Measurements from ENCODE around the gene UMAD1. TPM values are rescaled to one million over a fixed set of nuclear protein-coding genes. Genes with fewer than 3 reads are reported as not detected.
A peak's percentile ranks its signal among the peaks of the same experiment; 100 is the strongest.

UMAD1 gene
- total and polyA plus RNA-seq, 2 of the 4 experiments (the other 2 are of a cell fraction) = 5.2 to 8.4 TPM

DNA sequence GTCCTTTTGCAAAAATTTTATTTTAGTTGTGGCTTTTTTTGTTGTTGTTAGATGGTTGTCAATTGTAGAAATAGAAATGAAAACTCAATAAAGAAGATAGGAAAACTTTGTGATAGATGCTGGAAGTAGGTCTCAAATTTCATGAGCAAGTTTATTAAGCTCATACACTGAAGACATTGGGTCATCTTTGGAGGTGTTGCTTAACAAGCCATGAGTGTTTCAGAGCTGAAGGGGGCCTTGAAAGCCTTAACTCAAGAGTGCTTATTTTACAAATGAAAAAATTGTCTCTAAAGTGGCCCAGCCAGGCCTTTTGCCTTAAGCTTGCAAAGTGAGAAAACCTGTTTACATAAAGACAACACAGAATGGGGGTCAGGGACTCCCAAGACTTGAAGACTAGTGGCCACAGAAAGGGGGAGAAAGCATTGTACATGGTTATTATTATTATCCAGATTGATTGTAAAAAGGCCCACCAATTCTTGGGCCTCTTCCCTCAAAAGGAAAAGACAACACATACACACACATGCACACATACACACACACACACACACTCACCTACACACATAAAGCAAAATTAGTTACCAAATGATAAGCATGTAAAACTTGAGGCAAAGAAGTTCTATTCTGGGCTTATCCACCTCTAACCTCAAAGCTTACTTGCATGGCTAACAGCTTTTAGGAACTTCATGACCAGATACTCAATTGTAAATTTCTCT is 278.3 kb downstream of the UMAD1 start:
- POLR2A ChIA-PET (ENCODE audit: unreplicated experiment) = interaction anchor here (0.6 kb wide), 1 partner anchor 333 kb away, joined by 3 read pairs; no protein-coding TSS in a partner anchor
- no peak overlapping the region for H2BK15ac ChIP-seq (ENCODE audit: low read depth, low read length)
- H2BK120ac ChIP-seq (ENCODE audit: low read depth, low read length) = no peak overlapping the region
- H3K23ac ChIP-seq (ENCODE audit: low read depth, low read length) = no peak overlapping the region
- no peak overlapping the region for H4K8ac ChIP-seq (ENCODE audit: low read depth in 2 of 2, low read length in 2 of 2)
- H4K91ac ChIP-seq (ENCODE audit: insufficient read depth, low read depth, low read length) = no peak overlapping the region
- H3K27ac ChIP-seq (ENCODE audit: insufficient read depth, low read length) = no peak overlapping the region
- H2AFZ ChIP-seq (replicated peaks; ENCODE audit: low read length, poor library complexity) = no peak overlapping the region
- no peak overlapping the region for H3K4me2 ChIP-seq (ENCODE audit: low read depth, low read length)
- H2BK5ac ChIP-seq (ENCODE audit: low read depth, low read length, poor library complexity, severe bottlenecking) = no peak overlapping the region
- DNase-seq (peak; percentile 20), ATAC-seq (ENCODE audit: low read depth) (peak; percentile 37)
- H3K9ac ChIP-seq (ENCODE audit: low read depth, low read length) = no peak overlapping the region
- no peaks in the 10 kb centered on the region for H3K9me1 ChIP-seq (ENCODE audit: insufficient read depth, low read length)
- no peak overlapping the region for H2AK9ac ChIP-seq (replicated peaks; ENCODE audit: low read depth, low read length, poor library complexity)
- dilution Hi-C loops (cut with HindIII; ENCODE audit: low sequenced_read_pairs, unreplicated experiment) = no loop called here
- BruUV-seq (replicated peaks) = no TSS peak
- intact Hi-C loops (cut with micrococcal nuclease) = no loop called here
- H3K4me3 ChIP-seq (ENCODE audit: insufficient read depth, low read depth, low read length) = no peak overlapping the region
- no peaks in the 10 kb centered on the region for H3K36me3 ChIP-seq (ENCODE audit: control insufficient read depth, insufficient read depth, low read length)
- no peak overlapping the region for H3K14ac ChIP-seq (replicated peaks; ENCODE audit: low read depth, low read length)
- no peaks in the 10 kb centered on the region for H3K9me3 ChIP-seq (ENCODE audit: control insufficient read depth, insufficient read depth, low read length)
- H3K4ac ChIP-seq (ENCODE audit: low read depth, low read length) = no peak overlapping the region
- in situ Hi-C loops (cut with MboI; ENCODE audit: low sequenced_read_pairs) = no loop called here
- H4K20me1 ChIP-seq (ENCODE audit: insufficient read depth, low read length) = no peaks in the 10 kb centered on the region
- H3K4me1 ChIP-seq (ENCODE audit: control insufficient read depth, insufficient read depth, low read length) = no peaks in the 10 kb centered on the region; the same call in 1 of the 2 replicates
- H2AK5ac ChIP-seq (ENCODE audit: low read depth, low read length) = no peak overlapping the region
- CTCF ChIA-PET = interaction anchor here (0.6 kb wide), 1 partner anchor 104 kb away, joined by 3 read pairs; no protein-coding TSS in a partner anchor
- no peak overlapping the region for H4K5ac ChIP-seq (ENCODE audit: low read depth, low read length)
- TF ChIP-seq, protein P1, sequence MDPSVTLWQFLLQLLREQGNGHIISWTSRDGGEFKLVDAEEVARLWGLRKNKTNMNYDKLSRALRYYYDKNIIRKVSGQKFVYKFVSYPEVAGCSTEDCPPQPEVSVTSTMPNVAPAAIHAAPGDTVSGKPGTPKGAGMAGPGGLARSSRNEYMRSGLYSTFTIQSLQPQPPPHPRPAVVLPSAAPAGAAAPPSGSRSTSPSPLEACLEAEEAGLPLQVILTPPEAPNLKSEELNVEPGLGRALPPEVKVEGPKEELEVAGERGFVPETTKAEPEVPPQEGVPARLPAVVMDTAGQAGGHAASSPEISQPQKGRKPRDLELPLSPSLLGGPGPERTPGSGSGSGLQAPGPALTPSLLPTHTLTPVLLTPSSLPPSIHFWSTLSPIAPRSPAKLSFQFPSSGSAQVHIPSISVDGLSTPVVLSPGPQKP (IDR thresholded peaks at IDR 0.05; ENCODE audit: borderline replicate concordance, low read depth, low read length) = no peak
- TF ChIP-seq NFE2L2 (IDR thresholded peaks at IDR 0.05; ENCODE audit: low read depth, low read length) = no peak
- TF ChIP-seq SMC3 (IDR thresholded peaks at IDR 0.05; ENCODE audit: low read depth, low read length) = no peak
- TF ChIP-seq BHLHE40 (IDR thresholded peaks at IDR 0.05; ENCODE audit: low read depth, low read length) = no peak
- no peak for TF ChIP-seq CEBPB (IDR thresholded peaks at IDR 0.05; ENCODE audit: low read depth, low read length)
- no peak for TF ChIP-seq MAFK (IDR thresholded peaks at IDR 0.05; ENCODE audit: low read depth, low read length)
- TF ChIP-seq FOS (IDR thresholded peaks at IDR 0.05; ENCODE audit: low read depth, low read length) = no peak
- TF ChIP-seq RCOR1 (IDR thresholded peaks at IDR 0.05; ENCODE audit: insufficient replicate concordance, low read length) = no peak
- no peak for TF ChIP-seq CHD1 (IDR thresholded peaks at IDR 0.05; ENCODE audit: low read depth, low read length)
- TF ChIP-seq MXI1 (IDR thresholded peaks at IDR 0.05; ENCODE audit: borderline replicate concordance, low read depth, low read length) = no peak
- no peak for TF ChIP-seq MAZ (IDR thresholded peaks at IDR 0.05; ENCODE audit: borderline replicate concordance, low read depth, low read length)
- H3K79me1 ChIP-seq (ENCODE audit: low read depth in 1 of 2, low read length in 2 of 2) = no peaks in the 10 kb centered on the region
- H3K18ac ChIP-seq (ENCODE audit: low read depth, low read length) = no peak overlapping the region; the same call in 1 of the 2 replicates
- no peak overlapping the region for H3K56ac ChIP-seq (ENCODE audit: extremely low read depth, insufficient read depth, low read length)
- no peaks in the 10 kb centered on the region for H3K27me3 ChIP-seq (ENCODE audit: control insufficient read depth, insufficient read depth, low read length)
- no peak overlapping the region for H2BK20ac ChIP-seq (ENCODE audit: low read depth, low read length)
